HG03520 (cell line): ENCODE measurements around the gene HIVEP1.

Experiments
- ATAC-seq: cut with Tn5 transposase; IDR thresholded peaks from one replicate; pipeline ENCODE4 v1.9.1; 2021; ENCODE audit warnings: mild to moderate bottlenecking, moderate library complexity; ENCODE audit not compliant: unreplicated experiment

Gene HIVEP1

GRCh38 chr6:12017263-12017662, 5.2 kb downstream of the HIVEP1 start:
- no peak for ATAC-seq

- no peak for ATAC-seq
These were observed 5.8 kb downstream of the HIVEP1 start for GRCh38 chr6:12017876-12018401.

- no peak for ATAC-seq
These were observed 8.2 kb downstream of the HIVEP1 start for GRCh38 chr6:12020187-12020791.

- ATAC-seq, result no peak
These were observed 10.4 kb downstream of the HIVEP1 start for GRCh38 chr6:12022481-12022880.

- ATAC-seq, result no peak
These were observed 10.9 kb downstream of the HIVEP1 start for GRCh38 chr6:12022953-12023388.

- ATAC-seq, result no peak
These were observed 12.1 kb downstream of the HIVEP1 start for GRCh38 chr6:12024216-12024615.

GRCh38 chr6:12024699-12025434, 12.8 kb downstream of the HIVEP1 start:
- no peak for ATAC-seq

GRCh38 chr6:12026120-12026519, 14.0 kb downstream of the HIVEP1 start:
- no peak for ATAC-seq

GRCh38 chr6:12026833-12027232, 14.7 kb downstream of the HIVEP1 start:
- no peak for ATAC-seq

- no peak for ATAC-seq
These were observed 16.1 kb downstream of the HIVEP1 start for GRCh38 chr6:12028213-12028612.

- ATAC-seq, result no peak
These were observed 18.0 kb downstream of the HIVEP1 start for GRCh38 chr6:12029979-12030737.

- ATAC-seq, result no peak
These were observed 19.0 kb downstream of the HIVEP1 start for GRCh38 chr6:12030993-12031550.

- ATAC-seq, result no peak
These were observed 20.9 kb downstream of the HIVEP1 start for GRCh38 chr6:12032783-12033573.

GRCh38 chr6:12033770-12034169, 21.7 kb downstream of the HIVEP1 start:
- no peak for ATAC-seq

- ATAC-seq, result no peak
These were observed 22.2 kb downstream of the HIVEP1 start for GRCh38 chr6:12034349-12034748.

GRCh38 chr6:12034837-12035236, 22.7 kb downstream of the HIVEP1 start:
- ATAC-seq, result no peak

- no peak for ATAC-seq
These were observed 24.7 kb downstream of the HIVEP1 start for GRCh38 chr6:12036766-12037165.

- no peak for ATAC-seq
These were observed 25.7 kb downstream of the HIVEP1 start for GRCh38 chr6:12037798-12038197.

- no peak for ATAC-seq
These were observed 27.7 kb downstream of the HIVEP1 start for GRCh38 chr6:12039540-12040459.
